HepG2 (cell line): Measurements from ENCODE around the gene MAPK14. TPM values are rescaled to one million over a fixed set of nuclear protein-coding genes. Genes with fewer than 3 reads are reported as not detected.
A peak's percentile ranks its signal among the peaks of the same experiment; 100 is the strongest.

Experiments used
- ETV6 ChIP-seq: sonication (generic); formaldehyde crosslinking; conservative IDR thresholded peaks from 2 replicates; pipeline ENCODE4 v1.4.0; 2020; ENCODE audit warnings: missing genetic modification reagents
- HNF4A ChIP-seq: sonication (generic); formaldehyde crosslinking; IDR thresholded peaks from 2 replicates; pipeline ENCODE4 v1.4.0; 2020; ENCODE audit warnings: missing genetic modification reagents
- MED8 ChIP-seq: sonication (generic); formaldehyde crosslinking; IDR thresholded peaks from 2 replicates; pipeline ENCODE4 v1.8.1; 2023; ENCODE audit warnings: mild to moderate bottlenecking, missing genetic modification reagents; ENCODE audit not compliant: insufficient replicate concordance
- NPAS2 ChIP-seq: sonication (generic); formaldehyde crosslinking; IDR thresholded peaks from 2 replicates; pipeline ENCODE4 v1.8.0; 2022; ENCODE audit warnings: mild to moderate bottlenecking, missing genetic modification reagents, borderline replicate concordance
- PAXIP1 ChIP-seq: sonication (generic); formaldehyde crosslinking; conservative IDR thresholded peaks from 2 replicates; pipeline ENCODE4 v1.4.0; 2020; ENCODE audit warnings: mild to moderate bottlenecking, missing genetic modification reagents, moderate library complexity
- SKIL ChIP-seq: sonication (generic); formaldehyde crosslinking; IDR thresholded peaks from 2 replicates; pipeline ENCODE4 v1.8.0; 2022; ENCODE audit warnings: missing genetic modification reagents, mild to moderate bottlenecking, moderate library complexity, borderline replicate concordance
- SOX5 ChIP-seq: IDR thresholded peaks from 2 replicates; pipeline ENCODE4 v1.6.1; 2016; ENCODE audit warnings: borderline replicate concordance
- SRF ChIP-seq: IDR thresholded peaks from 2 replicates; pipeline ENCODE4 v1.6.1; 2011; ENCODE audit warnings: mild to moderate bottlenecking, low read depth, low read length, moderate library complexity
- ZMYM2 ChIP-seq: sonication (generic); formaldehyde crosslinking; IDR thresholded peaks from 2 replicates; pipeline ENCODE4 v1.8.0; 2022; ENCODE audit warnings: mild to moderate bottlenecking, missing genetic modification reagents
- ZNF30 ChIP-seq: sonication (generic); formaldehyde crosslinking; IDR thresholded peaks from 2 replicates; pipeline ENCODE4 v1.5.0; 2020; ENCODE audit warnings: mild to moderate bottlenecking, missing genetic modification reagents
- ZNF383 ChIP-seq: sonication (generic); formaldehyde crosslinking; IDR thresholded peaks from 2 replicates; pipeline ENCODE4 v1.4.0; 2020; ENCODE audit warnings: missing genetic modification reagents, mild to moderate bottlenecking, borderline replicate concordance
- ZNF577 ChIP-seq: sonication (generic); formaldehyde crosslinking; IDR thresholded peaks from 2 replicates; pipeline ENCODE4 v1.4.0; 2020; ENCODE audit warnings: mild to moderate bottlenecking, low read depth, missing genetic modification reagents, borderline replicate concordance
- ZNF687 ChIP-seq: sonication (generic); formaldehyde crosslinking; IDR thresholded peaks from 2 replicates; pipeline ENCODE4 v1.5.1; 2020; ENCODE audit warnings: mild to moderate bottlenecking, missing genetic modification reagents, moderate library complexity
- ZNF766 ChIP-seq: sonication (generic); formaldehyde crosslinking; IDR thresholded peaks from 2 replicates; pipeline ENCODE4 v1.5.0; 2020; ENCODE audit warnings: missing genetic modification reagents, borderline replicate concordance
- polyA plus RNA-seq, 8 experiments: library from polyadenylated mRNA; depleted of rRNA in 3 of 8; stranded (reverse) in 7 of 8; unstranded in 1 of 8; fragments of >200 nt; fragmentation: Illumina TruSeq in 4 of 8; extraction: Trizol in 4 of 8; gene quantifications; 2 replicates each; pipeline versions ENCODE4 v1.2.1 to v1.2.3, GENCODE V29; 2011 to 2016; ENCODE audit warnings: low read depth in 4 of 8, missing spikeins in 1 of 8, mixed read lengths in 1 of 8; ENCODE audit not compliant: insufficient read depth in 1 of 8
- total RNA-seq, 5 experiments: library from RNA; depleted of rRNA; stranded (reverse); fragments of >200 nt; fragmentation: Illumina TruSeq; extraction: Trizol; gene quantifications; 2 replicates each; pipeline ENCODE4 v1.2.3, GENCODE V29; 2016; ENCODE audit warnings: low read depth in 1 of 5

The MAPK14 gene
- total and polyA plus RNA-seq, 2 of the 13 experiments (the other 11 are each of a cell fraction or from before 2014, with no cell fraction given), result 66.3 to 67.3 TPM

GRCh38 chr6:36075656-36076055, 48.0 kb downstream of the MAPK14 start (continued):
- TF ChIP-seq ZNF766 (CRISPR knock-in tag) (no peak), SRF (no peak), ZMYM2 (CRISPR knock-in tag) (no peak), HNF4A (CRISPR knock-in tag) (peak; percentile 94), ETV6 (CRISPR knock-in tag) (no peak), NPAS2 (CRISPR knock-in tag) (no peak), ZNF383 (CRISPR knock-in tag) (no peak), ZNF577 (CRISPR knock-in tag) (no peak), ZNF687 (CRISPR knock-in tag) (no peak), PAXIP1 (CRISPR knock-in tag) (peak; percentile 63), ZNF30 (CRISPR knock-in tag) (no peak), MED8 (CRISPR knock-in tag) (no peak), SOX5 (no peak), SKIL (CRISPR knock-in tag) (no peak)
